Endometrial microvascular endothelial cells (primary cell): Measurements from ENCODE around the gene FES. TPM values are rescaled to one million over a fixed set of nuclear protein-coding genes. Genes with fewer than 3 reads are reported as not detected.

ENCODE experiments used
- in situ Hi-C: cut with HindIII; loops from 2 replicates; pipeline ENCODE4 v1.10.0; 2017; ENCODE audit warnings: low sequenced_read_pairs, low pct_unique_long_range_greater_than_20kb; ENCODE audit errors: inconsistent ontology term
- total RNA-seq: library from RNA; depleted of rRNA; stranded (reverse); fragments of >200 nt; gene quantifications from one replicate; pipeline ENCODE4 v1.2.3, GENCODE V29; 2015; ENCODE audit errors: inconsistent ontology term

FES gene
- total RNA-seq, 1 donor from 2014 or later = 144 TPM

DNA sequence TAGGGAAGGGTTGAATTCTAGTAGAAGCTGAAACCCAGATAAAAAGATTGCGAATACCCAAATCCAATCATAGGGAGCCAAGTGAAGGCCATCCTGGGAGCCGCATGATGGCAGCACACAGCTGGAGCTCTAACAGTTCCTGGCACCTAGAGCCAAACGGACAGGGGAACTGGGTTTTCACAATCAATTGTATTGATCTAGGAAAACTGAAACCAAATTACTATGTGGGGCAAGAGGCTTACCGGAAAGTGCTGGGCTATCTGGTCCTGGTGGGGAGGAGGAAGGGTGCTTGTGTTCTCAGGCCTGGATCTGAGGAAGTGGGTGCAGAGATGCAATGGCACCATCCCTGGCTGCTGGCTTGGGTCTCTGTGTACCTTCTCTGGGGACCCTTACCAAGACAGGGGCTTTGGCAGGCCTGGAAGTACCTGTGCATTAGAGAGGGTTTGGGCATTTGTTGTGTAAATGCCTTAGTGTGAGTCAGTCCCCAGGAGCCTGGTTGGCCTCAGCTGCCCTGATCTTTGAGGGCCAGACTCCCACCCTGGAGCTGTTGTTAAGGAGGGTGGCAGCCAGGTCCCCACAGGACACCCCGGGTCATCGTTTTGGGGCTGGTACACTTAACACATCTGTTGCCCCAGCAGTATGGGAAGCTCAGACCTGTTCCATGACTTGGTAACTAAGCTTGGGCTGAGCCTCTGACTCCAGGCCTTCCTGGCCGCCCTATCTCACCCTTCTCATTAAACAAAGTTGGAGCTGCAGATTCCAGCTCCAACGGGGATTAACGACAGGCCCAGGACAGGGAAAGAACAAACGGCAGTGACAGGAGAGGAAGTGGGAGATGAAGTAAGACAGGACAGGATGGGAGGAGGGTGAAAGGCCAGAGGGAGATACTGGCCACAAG is 24.8 kb upstream of the FES start:
- in situ Hi-C loops = no loop called here

DNA sequence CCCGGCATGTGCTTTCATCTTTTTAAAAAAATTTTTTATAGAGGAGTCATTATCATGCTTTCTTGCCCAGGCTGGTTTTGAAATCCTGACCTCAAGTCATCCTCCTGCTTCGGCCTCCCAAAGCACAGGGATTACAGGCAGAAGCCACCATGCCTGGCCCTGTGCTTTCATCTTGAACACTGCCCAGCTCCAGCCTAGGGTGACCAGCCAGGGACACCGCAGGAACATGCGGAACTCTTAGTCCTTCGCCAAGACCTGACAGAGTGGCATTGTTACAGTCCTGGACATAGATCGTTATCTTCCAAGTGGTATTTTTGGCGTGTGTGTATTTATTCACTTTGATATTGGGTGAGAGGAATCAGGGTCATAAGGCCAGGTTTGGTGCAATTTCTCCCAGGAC is 23.9 kb upstream of the FES start:
- in situ Hi-C loops = no loop called here

DNA sequence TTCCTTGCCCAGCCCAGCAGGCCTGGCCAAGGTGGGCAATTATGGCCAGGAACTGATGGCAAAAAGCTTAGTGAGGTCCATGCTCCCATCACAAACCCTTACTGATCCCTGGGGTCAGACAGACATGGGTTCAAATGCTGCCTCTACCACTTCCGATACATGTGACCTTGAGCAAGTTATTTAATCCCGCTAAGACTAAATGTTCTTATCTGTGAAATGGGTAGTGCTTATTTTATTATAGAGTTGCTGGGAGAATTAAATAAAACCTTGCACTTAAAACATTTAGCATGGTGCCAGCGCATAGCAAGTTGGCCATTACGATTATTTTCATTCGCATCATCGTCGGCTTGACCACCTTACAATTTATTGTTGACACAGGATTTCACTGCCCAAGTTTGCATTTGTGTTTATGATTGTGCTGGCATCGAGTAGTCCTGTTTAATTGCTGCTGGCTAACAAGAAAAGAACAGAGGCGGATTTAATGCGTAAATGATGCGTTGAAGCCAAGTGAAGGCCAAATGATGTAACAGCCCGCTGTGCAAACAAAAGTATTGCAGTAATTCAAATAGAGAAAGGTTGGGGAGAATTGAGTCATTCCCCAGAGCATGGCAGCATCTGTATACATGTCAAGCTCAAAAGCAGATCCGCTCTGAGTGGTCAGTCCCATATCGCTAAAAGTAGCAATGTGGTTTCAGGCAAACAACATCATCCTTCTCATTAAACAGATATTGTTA is 23.2 kb upstream of the FES start:
- in situ Hi-C loops = no loop called here

DNA sequence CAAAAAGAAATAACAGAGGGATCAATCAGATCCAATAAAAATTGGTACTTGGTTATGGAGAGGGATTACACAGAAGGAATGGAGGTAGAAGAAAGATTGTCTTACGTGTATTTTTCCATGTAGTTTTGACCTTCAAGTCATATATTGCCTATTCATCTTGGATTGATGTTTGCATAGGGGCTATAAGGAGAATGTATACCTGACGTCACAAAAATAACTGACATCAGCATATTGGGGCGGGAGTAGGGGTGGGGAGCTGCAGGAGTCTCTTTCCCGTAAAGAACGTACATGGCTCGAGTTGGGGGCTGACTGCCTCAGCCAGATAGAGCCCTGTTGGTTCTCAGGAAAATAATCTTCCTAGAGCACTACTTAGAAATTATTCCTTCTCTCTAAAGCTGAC is 21.8 kb upstream of the FES start:
- in situ Hi-C loops = no loop called here

DNA sequence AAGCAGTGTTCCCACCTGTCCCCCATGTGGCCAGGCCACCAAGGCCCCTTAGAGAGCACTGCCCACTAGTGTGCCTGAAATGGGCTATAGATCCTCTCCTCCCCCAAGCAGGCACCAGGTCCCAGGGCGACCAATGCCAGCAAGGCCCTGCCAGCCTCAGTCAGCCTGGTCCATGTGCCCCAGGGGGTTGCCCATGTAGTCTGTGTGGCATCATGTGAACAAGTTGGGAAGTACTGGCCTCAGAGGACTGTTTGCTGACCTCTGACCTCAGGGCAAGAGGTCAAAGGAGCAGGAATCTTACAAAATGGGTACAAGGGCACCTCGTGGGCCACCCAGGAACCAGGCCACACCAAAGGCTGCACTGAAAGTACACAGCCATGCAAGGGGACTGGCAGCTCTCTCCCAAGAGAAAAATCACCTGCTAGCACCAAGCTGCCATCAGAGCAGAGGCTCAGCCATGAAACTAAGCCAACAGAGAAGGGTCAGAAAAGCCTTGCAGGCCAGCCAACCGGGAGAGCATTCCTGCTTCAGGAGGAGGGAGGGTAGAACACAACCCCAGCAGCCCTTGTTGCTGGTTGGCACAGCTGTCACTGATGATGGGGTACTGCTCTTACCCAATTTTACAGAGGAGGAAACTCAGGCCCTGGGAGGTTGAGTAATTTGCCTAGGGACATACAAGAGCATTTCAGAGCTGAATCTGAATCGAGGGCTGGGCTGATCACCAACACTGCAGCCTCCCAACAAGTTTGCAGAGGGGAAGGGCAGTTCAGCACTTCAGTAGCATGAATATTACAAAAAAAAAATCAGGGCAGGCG is 21.1 kb upstream of the FES start:
- in situ Hi-C loops = no loop called here

DNA sequence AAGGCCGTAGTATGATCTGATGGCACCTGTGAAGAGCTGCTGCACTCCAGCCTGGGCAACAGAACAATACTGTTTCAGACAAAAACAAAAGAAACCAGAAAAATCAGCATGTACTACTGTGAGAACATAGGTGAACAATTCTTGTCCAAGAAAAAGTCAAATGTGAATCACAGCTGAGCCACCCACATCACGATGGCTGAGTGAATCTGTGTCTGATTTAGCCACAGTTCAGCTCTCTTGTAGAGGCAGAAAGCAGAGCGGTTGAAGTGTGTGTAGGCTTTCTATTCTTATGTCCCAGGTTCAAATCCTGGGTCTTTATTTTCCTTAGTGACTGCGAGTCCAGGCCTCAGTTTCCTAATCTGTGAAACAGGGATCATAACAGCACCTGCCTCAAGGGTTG is 20.3 kb upstream of the FES start:
- in situ Hi-C loops = no loop called here

DNA sequence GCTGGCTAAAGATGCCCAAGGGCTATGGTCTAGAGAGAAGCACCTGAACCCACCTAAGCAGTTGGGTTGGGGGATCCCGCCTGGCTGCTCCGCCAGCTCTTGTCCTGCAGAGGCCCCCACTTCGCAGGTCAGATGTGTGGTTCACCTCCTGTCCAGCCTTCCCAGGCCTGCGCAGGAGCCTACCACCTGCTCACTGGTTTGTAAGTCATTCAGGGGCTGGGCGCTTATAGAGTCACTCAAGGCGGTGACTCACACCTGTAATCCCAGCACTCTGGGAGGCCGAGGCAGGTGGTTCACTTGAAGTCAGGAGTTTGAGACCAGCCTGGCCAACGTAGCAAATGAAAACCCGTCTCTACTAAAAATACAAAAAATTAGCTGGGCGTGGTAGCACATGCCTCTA is 19.8 kb upstream of the FES start:
- in situ Hi-C loops = no loop called here

DNA sequence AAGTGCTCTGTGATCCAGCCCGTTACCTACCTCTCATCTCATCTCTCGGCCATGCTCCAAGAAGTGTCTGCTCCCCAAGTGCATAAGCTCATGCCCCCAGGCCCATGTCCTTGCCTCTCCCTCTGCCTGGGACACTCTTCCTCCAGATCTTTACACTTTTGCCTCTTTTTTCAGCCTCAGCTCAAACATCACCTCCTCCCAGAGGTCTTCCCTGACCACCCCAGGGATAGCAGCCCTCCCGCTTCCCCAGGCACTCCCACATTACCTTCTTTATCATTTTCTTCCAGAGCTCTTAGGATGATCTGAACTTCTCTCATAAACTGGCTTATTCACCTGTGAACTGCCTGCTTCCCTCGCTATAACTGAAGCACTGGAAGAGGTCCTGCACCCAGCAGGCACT is 18.6 kb upstream of the FES start:
- in situ Hi-C loops = no loop called here

DNA sequence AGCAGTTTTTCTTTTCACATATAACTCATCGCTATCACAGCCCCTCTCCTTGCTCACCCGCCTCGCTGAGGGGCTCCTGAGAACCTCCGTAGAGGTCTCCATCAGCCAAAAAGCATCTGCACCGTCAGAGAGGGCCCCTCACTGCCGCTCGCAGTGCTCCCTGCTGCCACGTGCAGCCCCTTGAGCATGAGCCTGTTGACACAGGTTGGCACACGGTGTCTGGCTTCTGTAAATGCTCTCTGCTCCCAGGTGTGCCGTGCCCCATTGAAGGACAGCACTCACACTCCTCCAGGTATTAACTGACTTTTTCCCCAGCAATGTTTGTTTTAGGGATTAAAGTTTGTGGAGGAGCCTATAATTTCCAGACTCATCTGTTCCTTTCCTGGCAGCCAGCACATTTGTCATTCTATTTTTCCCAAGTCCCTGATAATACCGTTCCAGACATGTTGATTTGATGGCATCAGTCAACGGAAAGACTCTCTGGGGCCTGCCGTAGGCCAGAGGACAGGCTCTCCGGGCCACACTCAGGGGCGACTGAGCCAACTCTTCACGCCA is 18.1 kb upstream of the FES start:
- in situ Hi-C loops = no loop called here

DNA sequence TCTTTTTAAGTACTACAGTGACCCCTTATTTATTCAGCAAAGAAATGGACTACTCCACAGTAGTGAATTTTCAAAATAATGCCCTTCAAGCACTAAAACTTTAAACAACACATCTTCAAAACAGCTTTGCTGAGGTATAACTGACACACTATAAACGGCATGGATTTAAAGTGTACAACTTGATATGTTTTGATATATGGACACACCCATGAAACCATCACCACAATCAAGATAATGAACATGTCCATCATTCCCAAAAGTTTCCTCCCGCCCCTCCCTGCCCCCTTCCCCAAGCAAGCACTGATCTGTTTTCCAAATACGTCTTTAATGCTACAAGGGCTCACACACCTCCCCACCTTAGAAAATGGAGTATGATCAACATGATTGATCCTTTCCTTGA is 17.5 kb upstream of the FES start:
- in situ Hi-C loops = no loop called here

DNA sequence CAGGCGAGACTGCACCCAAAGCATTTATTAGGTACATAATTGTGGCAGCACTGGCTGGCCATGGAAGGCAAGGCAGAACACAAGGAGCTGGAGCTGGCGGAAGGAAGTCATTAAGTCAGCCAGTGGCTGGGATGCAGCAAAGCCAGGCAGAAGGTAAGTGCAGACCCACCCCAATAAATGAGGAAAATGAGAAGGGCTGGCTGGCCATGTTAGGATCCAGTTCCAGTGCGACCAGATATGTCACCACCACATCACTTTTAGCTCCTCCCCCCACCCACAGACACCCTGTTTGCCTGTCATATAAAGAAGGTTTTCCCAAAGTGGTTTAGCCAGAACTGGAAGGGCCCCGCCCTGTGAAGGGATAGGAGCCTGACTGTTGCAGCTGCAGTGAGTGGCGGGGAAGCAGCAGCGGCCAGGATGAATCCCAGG is 16.0 kb upstream of the FES start, which contains the start of gene FURIN:
TSS of gene FURIN (plus strand) at position 328 of the 429 bp plus-strand sequence. CDS start 7,153 bp downstream, outside the sequence.
- in situ Hi-C loops = no loop called here

DNA sequence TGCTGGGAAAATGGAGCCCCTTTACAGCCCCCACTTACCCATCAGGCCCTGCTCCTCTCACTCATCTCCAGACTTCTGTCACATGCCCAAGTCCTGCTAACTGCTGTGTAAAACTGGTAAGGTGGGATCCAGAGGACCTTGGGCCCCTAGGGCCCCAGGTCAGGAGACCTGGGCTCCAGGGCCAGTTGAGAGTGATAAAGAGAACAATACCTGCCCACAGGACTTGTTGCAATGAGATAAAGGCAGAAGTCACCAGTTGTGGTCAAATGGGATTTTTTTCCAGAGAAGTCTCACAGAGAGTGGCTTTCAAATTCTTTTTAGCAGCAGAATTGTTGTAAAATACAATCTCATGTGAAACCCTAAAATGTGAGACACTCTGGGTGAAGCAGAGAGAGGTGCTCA is 15.2 kb upstream of the FES start:
- in situ Hi-C loops = no loop called here

DNA sequence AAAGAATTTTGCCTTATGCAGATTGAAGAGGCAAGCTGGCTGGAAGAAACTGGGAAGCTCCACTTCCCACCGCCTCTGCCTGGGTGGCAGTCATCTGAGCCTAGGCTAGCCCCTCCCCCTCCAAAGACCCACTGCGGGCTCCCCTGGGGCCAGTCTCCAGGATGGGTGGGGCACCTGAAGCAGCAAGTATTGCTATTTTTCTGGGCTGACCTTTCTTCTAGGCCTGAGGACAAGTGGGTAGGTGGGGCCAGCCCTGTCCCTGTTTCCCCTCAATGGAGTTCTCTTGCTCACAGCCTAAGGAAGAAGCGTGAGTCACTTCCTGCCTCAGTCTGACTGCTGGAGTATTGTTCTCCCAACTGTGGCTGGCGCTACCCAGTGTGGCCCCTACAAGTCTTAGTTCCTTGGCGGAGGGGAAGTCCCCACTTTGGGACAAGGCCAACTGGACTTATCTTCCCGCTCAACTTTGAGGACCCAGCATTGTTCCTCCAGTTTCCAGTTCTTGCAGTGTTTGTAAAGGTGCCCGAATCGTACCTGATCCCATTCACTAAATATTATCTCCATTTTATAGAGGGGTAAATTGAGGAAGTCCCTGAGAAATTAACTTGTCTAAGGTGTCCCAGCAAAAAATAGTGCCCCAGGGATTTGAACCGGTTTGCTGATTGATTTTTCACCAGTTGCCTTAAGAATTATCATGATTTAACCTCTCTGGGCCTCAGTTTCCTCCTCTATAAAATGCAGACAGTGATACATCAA is 14.5 kb upstream of the FES start:
- in situ Hi-C loops = no loop called here

DNA sequence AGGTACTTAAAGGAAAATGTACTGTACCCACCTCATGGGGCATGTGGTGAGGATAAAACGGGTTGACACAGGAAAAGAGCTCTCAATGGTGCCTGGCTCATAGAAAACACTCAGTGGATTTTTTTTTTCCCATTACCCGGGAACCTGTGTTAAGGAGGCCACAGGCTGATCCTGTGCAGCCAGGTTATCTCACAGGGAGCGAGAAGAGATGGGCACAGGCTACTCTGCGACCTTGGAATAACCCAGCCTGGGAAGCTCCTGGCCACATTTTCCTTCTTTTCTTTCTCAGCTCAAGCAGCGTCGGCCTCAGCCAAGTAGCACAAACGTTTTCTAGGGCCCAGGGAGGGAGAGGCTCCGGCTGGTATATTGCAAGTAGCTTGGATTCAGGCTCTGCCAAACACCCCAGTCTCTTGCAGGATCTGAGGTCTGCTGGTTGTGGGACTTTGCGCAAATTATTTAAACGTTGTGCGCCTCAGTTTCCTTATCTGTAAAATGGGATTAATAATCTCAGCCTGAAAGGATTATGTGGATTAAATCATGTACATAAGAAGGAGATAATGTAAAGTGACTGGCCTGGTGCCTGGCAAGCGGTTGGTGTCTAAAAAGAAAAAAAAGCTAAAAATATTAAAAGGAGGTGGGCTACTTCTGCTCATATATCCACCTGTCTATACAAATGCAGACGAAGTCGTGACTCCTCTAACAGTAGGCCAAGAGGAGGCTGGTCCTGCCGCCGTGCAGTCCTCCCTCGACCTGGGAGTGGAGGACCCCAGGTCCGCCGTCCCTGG is 13.8 kb upstream of the FES start:
- in situ Hi-C loops = no loop called here

DNA sequence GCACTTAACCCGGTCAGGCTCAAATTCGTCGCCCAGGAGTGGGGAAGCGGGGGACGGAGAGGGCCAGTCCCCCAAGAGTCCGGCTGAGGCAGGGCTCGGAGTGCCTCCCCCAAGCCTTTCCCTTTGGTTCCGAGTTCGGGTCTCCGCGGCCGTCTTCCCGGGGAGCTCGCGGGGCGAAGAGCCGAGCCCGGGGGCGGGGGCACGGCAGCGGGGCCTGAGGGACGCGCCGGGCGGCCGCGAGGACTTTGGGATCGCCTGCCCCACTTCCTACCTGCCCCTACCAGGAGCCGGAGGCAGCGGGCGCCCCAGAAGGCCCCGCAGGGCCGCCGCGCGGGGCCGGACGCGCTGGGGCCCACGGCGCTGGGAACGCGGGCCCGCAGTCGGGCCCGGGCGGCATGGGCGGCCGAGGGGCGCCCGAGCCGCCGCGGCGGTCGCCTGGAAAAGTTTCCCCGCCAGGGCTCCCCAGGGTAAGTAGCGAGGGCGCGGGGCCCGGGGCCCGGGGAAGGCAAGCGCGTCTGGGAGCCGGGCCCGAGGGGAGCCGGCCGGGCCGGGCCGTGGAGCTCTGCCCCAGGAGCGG is 13.1 kb upstream of the FES start:
- in situ Hi-C loops = no loop called here

DNA sequence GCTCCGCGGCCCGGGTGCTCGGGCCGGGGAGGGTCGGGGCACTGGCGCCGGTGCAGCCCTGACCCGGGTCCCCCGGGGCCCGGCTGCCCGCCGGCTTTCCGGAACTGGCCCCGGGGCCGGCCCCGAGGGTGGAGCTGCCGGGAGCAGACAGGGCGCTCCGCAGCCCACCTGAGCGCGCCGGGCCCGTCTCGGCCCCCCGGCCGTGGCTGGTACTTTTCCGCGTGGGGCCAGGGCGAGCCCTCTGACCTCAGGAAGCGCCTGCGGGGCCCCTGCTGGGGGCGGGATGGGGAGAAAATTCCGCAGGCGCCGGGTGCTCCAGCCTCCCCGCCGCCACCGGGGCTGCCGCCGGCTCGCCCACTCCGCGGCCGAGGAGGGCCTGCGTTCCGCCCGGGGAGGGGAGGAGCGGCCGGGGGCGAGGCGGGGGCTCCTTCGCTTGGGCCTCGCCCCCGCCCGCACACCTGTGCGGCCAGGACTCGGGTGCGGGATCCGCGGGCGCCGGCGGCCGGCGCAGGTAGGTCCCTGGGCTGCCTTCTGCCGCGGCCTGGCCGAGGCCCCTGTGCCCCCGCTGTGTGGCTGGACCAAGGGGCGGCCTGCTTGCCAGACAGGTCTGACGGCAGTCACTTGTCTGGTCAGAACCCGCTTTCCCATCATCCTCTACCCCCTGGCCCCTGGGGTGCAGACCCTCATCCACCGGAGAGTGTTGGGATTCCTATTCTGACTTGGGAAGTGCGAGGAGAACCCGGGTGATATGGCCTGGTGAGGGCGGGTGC is 12.4 kb upstream of the FES start:
- in situ Hi-C loops = no loop called here
